Stimulated activated CD4-positive, alpha-beta T cell treated with anti-CD3 and anti-CD28 coated beads, Interleukin-15, amount 100 ng/mL, for 24 hours (primary cell): ENCODE measurements around the gene CDT1.
"Not testable (repeated sequence)": the region's sequence is repeated elsewhere in the genome, so short reads cannot be mapped to it uniquely, and the experiment has no call there.

ENCODE experiments used
- DNase-seq: peaks from one replicate; pipeline ENCODE4 v3.0.0-alpha.2; 2020

The CDT1 gene

DNA sequence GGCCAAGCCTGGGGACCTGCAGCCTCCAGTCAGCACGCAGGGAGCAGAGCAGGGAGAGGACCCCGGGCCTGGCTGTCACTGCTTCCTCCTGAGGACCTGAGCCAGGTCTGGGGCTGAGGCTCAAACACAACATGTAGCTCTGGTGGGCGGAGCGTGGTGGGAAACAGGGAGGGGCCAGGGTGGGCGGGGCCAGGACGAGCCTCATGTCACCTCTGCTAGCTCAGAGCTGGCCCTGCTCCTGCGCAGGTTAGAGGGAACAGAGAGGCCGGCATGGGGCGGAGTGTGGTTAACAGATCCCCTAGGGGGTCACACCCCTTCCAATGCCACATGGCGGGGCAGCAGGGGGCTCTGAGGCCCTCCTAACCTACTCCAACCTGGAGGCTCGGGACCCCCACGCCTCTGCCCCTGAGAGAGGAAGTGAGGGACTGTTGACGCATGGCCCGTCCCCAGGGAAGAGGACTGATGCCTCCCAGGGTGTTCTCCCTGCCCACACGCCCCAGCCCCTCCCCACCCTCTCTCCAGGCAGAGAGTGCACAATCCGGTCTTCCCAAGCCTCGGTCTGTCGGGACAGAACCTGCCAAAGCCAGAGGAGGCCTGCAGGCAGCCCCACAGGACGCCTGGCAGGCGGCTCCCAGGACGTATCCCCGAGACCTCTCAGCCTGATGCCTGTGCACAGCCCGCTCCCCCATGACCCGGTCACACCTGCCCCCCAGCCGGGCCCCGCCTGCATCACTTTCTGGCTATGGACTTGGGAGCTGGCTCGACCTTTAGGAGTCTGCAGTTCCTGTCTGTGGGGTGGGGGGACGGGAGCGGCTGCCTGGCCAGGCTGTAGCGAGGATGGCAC lies 33.8 kb upstream of the CDT1 start:
- peak; percentile 54 for DNase-seq

DNA sequence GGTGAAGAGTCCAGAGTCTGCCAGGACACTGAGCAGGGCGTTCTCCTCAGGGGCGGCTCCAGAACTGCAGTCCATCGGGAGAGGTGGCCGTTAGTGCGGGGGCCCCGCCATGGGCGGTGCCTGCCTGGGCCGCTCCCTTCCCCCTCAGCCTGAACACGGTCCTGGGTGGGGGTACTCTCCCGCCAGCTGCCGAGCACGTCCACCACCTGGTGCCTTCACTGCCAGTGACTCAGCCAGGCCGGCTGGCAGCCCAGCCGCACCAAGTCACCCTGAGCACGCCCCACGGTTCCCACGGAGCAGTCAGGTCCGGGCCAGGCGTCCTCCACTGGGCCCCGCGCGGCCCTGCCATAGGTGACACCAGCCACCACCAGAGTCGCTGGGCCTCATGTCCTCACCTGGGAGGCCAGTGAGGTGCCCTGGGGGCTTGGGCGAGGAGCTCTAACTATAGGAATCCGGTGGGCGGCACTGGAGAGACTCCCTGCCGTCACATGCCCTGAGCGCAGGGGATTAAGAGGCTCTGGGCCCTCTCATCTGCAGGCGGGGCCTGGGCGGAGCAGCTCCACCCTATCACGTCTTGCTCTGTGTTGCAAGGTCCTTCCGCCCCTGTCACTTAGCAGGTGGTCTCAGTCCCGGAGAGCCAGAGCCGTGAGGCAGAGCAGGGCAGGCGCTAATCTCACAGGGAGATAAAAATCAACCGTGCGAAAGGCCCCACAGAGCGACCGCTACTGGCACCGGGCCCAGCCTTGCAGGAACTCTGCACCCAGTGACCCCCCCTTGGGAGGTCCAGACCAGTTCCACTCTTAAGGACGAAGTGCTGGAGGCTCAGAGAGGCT lies 32.9 kb upstream of the CDT1 start:
- DNase-seq = peak; percentile 41

DNA sequence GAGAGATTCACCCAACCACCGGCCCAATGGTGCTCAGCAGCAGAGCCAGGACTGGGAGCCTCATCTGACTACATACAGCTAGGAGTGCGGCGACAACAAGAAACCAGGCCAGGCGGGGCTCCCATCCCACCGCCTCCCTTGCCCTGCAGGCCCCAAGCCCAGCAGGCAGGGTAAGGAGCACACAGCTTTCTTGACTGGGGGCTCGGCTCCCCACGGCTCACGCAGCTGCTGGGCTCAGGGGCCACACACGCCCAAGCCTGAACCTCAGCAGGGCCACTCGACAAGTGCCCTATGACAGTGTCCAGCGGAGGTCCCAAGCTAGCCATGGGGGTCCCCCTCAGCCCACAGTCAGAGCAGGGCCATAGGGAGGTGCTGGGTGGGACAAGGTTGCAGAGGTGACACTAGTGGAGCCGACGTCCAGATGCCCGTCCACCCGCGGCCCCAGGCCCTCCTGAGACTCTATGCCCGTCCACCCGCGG lies 32.3 kb upstream of the CDT1 start:
- DNase-seq = no peak

DNA sequence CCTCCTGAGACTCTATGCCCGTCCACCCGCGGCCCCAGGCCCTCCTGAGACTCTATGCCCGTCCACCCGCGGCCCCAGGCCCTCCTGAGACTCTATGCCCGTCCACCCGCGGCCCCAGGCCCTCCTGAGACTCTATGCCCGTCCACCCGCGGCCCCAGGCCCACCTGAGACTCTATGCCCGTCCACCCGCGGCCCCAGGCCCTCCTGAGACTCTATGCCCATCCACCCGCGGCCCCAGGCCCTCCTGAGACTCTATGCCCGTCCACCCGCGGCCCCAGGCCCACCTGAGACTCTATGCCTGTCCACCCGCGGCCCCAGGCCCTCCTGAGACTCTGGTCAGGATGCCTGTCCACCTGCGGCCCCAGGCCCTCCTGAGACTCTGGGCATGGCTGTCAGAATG lies 31.8 kb upstream of the CDT1 start:
- DNase-seq = not testable (repeated sequence)

DNA sequence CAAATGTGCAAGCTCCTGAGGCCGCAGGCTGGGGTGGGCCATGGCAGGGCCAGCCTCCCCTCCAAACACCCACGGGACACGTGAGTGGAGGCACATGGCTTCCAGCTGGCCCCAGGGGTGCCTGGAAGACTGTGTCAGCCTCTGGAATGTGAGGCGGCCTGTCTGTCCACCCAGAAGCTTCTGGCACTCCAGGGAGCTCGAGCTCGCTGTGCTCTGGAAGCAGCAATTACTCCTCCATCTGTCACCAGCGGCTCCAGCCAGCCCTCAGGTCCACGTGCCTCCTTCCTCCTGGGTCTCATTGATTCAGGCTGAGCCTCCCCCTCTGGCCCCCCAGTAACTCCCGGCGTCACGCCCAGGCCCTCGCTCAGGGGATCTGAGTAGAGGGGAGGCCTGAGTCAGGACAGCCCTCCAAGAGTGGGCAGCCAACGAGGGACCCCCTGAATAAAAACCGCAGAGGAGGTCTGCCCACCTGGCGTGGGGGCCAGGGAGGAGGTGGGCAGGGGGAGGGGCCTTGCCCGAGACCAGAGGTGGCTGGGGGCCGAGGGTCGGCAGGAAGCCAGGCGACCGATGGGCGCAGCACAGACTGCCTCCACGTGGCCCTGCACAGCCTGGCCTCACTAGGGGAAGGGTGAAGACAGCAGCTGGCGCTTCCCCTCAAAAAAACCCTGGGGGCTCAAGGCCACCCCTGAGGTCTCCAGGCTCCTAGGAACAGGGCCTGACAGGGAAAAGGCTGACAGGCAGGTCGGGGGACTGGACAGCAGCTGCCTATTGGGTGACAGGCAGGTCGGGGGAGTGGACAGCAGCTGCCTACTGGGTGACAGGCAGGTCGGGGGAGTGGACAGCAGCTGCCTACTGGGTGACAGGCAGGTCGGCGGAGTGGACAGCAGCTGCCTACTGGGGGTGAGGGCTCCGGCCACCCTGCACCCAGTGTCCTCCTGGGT lies 30.4 kb upstream of the CDT1 start:
- no peak for DNase-seq

DNA sequence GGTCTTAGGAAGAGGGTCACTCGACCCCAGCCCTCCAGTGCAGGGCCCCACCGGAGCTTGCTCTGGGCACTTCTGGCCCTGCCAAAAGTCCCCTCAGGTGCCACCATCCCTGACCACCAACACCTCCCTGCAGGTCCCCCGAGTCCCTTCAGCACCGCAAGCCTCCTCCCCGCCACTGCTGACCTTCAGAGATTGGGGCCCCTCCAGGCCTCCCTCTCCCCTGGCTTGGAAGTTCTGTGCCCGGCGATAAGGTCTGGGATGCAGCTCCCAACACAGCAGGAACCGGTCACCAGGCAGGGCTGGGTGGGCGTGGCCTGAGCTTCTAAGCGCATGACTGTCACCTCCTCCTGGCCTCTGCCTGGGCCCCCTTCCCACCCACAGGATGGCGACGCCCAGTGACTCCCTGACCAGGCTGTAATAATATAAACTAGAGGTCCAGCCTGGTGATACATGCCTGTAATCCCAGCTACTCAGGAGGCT lies 29.7 kb upstream of the CDT1 start:
- DNase-seq = no peak

DNA sequence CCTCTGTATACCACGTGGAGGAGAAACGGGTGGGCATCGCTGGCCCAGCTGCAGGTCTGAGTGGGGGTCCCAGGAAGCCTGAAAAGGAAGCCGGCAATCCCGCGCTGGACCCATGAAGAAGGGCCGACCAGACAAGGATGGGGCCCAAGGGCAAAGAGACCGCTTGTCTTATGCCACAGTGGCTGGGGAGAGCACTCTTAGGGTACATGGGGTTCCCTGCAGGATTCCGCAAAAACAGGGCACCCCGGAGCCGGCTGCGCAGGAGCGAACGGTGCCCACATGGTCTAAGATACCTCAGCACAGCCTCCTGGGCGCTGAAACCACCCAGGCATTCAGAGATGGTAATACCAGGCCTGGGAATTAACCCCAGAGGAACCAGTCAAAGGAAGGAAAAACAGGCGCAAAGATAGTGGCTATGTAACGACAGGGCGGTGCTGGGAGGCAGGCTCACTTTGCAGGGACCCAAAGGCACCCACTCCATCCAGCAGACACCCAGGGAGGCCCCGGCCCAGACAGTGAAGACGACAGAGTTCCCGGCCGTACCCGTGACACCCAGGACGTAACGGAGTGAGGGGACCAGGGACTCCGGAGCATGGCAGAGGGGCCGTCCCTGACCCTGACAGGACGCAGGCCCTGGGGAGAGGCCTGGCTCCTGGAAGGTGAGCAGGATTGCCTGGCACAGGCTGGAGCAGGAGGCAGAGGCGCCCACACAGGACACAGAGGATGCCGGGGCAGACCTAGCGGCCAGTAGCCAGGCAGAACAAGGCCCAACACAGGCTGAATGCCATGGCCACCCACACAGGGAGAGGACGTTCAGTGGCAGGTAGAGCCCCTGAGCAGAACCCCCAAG lies 28.8 kb upstream of the CDT1 start:
- DNase-seq = no peak

DNA sequence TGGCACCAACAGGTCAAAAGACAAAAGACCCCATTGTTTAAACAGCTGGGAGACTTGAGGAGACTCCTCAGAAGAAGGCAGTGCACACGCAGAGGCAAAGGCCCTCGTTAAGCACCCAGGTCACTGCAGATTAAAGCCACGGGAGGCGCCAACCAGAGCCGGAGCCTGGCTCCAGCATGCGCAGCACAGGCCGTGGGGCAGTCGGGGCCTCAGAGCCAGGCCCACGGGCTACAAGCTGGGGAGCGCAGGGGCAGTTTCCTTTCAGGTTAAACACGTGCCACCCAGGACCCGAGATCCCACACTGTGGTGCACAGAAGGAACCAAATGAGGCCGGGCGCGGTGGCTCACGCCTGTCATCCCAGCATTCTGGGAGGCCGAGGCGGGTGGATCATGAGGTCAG lies 27.8 kb upstream of the CDT1 start:
- no peak for DNase-seq

DNA sequence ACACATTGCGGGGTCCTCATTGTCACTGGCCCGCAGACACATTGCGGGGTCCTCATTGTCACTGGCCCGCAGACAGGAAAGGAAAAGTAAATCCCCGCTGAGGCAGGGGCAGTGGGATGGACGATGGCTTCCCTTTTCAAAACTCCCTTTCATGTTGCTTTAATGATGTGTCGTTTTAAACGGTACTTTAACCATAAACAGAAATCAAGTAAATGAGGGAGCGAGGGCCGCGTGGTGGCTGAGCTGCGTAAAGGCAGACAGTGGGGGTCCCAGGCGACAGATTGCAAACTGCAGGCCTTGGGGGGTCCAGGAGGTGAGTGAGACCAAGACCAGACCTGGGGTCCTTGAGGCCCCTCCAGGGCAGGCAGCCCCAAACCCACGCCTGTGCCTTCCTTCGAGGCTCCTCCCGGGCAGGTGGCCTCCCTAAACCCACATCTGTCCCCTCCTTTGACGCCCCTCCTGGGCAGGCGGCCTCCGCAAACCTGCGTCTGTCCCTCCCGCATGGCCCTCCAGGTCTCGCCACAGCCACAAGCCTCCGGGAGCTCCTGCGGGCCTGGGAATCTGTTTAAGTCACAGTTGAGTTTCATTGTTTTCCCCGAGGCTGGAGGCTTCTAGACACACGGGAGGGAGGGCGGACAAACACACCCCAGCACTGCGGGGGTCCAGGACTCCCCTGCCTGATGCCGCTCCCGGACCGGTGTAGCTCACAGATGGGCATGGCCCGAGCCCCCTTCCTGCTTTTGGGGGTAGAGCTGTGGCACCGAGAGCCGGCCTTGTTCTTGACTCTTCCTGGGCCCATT lies 25.9 kb upstream of the CDT1 start:
- DNase-seq = no peak

DNA sequence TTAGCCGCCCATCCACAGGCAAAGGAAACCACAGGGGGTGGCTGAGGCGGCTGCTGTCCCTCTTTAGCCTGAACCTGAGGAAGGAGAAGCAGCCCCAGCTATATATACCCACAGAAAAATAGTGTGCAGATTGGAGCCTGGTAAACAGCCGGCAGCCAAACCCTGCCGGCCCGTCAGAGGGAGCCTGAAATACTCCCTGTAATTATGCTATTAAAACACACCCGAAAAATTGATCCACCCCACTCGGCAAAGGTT lies 25.4 kb upstream of the CDT1 start:
- DNase-seq = no peak

DNA sequence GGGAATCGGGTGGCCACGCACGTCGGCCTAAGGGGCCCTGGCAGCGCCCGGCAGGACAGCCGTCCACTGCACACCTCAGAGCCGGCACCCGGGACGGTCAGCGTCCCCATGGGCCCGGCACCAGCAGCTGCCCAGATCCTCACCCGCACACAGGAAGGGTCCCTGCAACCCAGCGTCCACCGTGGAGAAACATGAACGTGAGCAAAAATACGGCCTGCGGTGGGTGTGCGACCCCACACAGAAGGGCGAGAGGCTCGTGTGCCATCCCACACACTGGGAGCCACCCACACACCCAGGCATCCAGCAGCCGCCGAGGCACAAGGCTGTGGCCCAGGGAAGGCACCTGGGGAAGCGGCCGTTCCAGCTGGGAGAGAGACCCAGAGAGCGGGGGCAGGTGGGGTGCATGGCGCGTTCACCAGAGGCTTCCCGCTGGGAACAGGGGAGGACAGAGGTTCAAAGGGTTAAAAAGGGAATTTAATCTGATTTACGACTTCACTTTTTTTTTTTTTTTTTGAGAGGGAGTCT lies 25.0 kb upstream of the CDT1 start:
- DNase-seq = no peak

DNA sequence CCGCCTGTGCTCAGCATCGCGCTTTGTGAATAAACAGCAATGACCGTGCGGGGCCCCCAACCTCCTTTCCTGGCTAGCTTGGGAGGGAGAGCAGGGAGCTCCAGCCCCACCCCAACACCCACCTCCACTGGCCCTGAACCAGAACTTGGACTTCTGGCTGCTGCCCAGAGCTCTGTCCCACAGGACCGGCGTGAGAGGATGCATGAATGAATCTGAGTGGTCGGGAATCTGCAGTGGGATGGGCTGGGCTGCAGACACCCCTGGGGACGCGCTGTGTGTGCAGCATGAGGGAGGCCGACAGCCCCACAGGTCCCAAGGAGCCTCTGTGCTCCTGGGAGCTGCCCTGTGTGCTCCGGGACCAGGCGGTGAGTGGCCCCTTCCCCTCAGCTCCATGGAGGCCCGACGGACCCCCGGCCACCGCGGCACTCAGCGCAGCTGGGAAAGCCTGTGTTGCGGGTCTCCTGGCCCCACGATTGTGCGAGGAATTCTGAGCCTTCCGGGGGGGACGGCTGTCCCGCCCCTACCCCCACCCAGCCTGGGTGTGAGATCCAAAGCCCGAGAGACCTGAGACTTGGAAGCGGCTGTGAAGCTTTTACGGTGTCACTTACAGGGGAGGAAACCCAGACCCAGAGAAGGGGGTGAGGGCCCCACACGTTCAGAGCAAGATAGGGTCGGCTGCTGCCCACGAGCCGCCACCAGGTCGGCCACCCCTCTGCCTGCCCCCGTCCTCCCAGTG lies 24.0 kb upstream of the CDT1 start:
- DNase-seq = no peak

DNA sequence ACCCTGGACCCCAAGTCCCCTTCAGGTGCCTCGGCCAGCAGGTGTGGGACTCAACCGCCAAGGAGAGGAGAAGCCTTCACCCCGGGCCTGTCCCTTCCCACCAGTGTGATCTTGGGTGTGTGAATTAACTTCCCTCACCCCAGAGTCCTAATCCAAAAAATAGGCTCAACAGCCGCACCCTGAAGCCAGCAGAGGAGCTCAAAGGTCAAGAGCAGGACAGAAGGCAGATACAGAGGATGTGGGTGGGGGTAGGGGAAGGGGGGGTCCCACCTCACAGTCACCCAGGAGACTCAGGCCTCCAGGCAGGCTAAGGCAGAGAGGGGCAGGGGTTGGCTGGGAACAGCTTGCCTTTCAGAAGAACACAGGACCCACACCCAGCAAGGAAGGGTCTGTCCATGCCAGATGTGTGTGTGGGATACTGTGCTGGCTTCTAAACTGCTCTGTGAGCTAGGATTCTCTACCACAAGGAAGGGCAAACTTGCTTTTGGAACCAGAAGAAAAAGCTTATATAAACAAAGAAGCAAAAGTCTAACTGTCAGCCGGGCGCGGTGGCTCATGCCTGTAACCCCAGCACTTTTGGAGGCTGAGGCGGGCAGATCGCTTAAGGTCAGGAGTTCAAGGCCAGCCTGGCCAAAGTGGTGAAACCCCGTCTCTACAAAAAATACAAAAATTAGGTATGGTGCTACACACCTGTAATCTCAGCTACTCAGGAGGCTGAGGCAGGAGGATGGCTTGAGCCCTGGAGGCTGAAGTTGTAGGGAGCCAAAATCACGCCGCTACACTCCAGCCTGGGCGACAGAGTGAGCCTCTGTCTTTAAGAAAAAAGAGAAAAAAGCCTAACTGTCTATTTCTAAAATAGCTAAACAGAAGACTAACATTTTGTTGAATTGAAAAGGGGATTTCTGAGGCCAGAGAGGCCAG lies 23.2 kb upstream of the CDT1 start:
- no peak for DNase-seq

DNA sequence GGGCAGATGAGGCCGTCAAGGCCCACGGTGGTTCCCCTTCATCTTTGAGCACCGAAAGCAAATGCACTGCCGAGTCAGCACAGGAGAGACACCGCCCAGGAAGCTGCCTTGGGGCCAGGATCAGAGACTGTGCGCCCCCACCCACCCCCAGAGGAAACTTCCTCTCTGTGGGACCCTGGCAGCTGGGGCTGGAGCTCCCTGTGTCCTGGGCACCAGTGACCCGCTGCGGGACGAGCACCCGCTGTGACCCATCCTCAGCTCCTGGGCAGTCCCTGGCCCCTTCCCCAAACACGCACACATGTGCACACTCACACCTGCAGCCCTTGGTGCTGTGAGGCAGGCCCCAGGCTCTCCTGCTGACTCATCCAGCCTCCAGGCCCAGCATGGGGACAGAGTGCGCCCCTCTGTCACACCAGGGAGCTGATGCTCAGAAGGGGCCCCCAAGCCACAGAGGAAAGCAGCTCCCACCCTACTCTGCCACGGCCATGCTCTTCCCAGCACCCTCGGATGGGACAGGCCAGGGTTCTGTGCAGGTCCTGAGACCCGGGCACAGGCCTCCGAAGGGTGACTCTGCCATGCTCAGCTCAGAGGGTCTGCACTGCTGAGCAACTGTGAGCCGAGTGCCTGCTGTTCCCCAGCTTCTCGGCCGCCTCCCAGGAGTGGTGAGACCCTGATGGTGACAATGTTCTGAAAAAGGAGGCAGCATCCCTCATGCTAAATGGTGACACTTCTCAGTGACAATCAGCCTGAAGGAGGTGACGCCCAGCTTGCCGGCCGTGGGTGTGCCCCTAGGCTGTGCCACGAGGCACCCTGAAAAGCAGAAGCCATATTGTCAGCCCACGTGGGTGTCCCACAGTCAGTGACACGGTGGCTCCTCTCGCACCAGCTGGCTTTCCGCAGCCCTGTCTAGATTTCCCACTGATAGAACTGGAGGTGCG lies 22.2 kb upstream of the CDT1 start:
- peak; percentile 83 for DNase-seq

DNA sequence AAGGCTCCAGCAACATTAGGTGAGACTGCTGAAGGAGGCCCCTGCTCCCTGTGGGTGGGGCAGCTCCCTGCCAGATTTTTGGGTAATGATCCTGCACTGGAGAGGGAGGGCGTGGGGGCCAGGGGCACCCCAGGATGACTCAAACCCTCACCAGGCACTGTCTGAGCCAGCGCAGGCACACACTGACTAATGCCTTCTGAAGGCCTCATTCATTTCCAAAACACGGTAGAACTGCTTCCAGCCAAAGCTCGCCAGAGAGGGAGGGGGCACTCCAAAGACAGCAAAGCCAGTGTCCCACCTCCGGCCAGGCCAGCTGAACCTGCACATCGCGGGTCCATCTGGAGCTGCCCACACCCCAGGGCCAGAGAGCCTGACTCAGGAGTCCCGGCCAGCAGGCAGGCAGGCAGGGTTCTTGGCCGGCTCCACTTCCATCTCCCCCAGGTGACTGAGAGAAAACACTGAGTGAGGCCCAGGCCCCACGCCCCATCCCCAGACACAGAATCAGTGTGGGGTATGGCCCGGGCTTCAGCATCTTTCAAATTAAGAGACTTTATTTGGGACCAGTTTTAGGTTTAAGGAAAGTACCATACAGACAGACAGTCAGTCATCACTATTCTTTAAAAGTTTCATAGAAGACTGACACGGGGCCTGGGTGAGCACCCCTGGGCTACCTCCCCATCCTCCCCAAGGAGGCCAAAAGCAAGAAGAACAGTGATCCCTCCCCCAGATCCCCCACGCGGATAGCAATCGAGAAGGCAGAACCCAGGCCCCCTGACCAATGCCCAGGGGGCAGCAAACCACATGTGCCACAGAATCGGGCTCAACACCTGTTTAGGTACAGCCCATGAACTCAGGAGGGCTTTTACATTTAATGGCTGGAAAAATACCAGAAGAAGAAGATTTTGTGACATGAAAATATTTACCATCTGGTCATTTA lies 20.9 kb upstream of the CDT1 start:
- peak; percentile 90 for DNase-seq

DNA sequence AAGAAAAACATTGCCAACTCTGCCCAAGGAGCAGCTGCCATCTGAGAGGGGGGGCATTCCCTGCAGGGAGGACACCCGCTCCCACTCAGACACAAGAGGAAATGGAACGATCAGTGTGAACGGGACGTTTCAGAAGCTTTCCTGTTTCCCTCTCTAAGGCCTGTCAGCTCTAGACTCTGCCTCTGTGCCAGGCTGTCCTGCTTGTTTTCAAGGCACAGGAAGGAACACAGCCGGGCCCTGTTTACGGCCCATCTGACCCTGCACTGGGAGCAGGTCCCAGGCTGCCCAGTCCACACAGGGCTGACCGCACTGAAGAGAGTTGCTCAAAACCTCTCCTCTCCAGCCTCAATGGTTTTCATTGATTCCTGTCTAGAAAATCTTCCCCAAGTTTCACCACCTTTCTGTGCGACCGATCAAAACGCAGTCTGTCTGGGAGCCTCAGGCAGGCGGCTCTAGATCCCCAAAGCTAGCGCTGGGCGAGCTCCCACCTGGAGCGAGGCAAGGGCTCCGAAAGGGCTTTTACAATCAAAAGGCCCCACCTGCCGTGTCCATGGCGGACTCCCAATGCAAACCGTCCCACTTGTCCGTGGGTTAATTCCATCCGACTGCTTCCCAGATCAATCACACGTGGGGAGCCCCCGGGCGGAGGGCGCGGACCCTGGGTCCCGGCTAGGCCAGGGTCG lies 20.1 kb upstream of the CDT1 start:
- no peak for DNase-seq
